NCI-H460 (cell line): ENCODE data around the gene CSNK1G1. TPM values are rescaled to one million over a fixed set of nuclear protein-coding genes. Genes with fewer than 3 reads are reported as not detected.

Source experiments
- DNase-seq: peaks from one replicate; pipeline ENCODE4 v3.0.0-alpha.2; 2016; ENCODE audit warnings: low read depth; ENCODE audit errors: extremely low read depth
- total RNA-seq: library from RNA; depleted of rRNA; stranded (reverse); fragments of >200 nt; shearing (Covaris generic); gene quantifications from 2 replicates; pipeline ENCODE4 v1.2.3, GENCODE V29; 2014

CSNK1G1 gene
- total RNA-seq, 1 experiment from 2014 or later: 20.7 TPM

GRCh38 chr15:64157599-64158125 lies 198.3 kb downstream of the CSNK1G1 start:
- DNase-seq: no peak

GRCh38 chr15:64156652-64157331 lies 199.2 kb downstream of the CSNK1G1 start:
- DNase-seq: no peak

GRCh38 chr15:64155802-64156651 lies 199.9 kb downstream of the CSNK1G1 start:
- DNase-seq: no peak

- DNase-seq: peak; percentile 77
These were observed 202.2 kb downstream of the CSNK1G1 start for GRCh38 chr15:64153480-64154367.

GRCh38 chr15:64152507-64153387 lies 203.2 kb downstream of the CSNK1G1 start:
- DNase-seq: no peak

- DNase-seq: no peak
These were observed 204.1 kb downstream of the CSNK1G1 start, which contains the start of gene SNX22 for GRCh38 chr15:64151727-64152506. TSS of gene SNX22 (plus strand) at chr15:64151731. CDS start at chr15:64151776, 45 bp downstream.

- DNase-seq: no peak
These were observed 205.9 kb downstream of the CSNK1G1 start for GRCh38 chr15:64149893-64150578.

GRCh38 chr15:64149424-64149823 lies 206.5 kb downstream of the CSNK1G1 start:
- DNase-seq: no peak

- DNase-seq: no peak
These were observed 207.4 kb downstream of the CSNK1G1 start for GRCh38 chr15:64148581-64148980.

GRCh38 chr15:64148168-64148567 lies 207.8 kb downstream of the CSNK1G1 start:
- DNase-seq: no peak

- DNase-seq: no peak
These were observed 208.9 kb downstream of the CSNK1G1 start for GRCh38 chr15:64146885-64147681.

- no peak for DNase-seq
These were observed 209.5 kb downstream of the CSNK1G1 start for GRCh38 chr15:64146520-64146884.

- no peak for DNase-seq
These were observed 209.9 kb downstream of the CSNK1G1 start for GRCh38 chr15:64146041-64146440.

GRCh38 chr15:64144565-64145281 lies 211.2 kb downstream of the CSNK1G1 start:
- no peak for DNase-seq

- no peak for DNase-seq
These were observed 211.8 kb downstream of the CSNK1G1 start for GRCh38 chr15:64144192-64144564.

- no peak for DNase-seq
These were observed 212.7 kb downstream of the CSNK1G1 start for GRCh38 chr15:64143276-64143675.
